ENCODE data around the gene DVL2.

GRCh38 chr17:7281074-7281952 lies 47.0 kb upstream of the DVL2 start, which contains the start of gene SLC2A4:
- TF ChIP-seq ISX (CRISPR knock-in tag; conservative IDR thresholded peaks at IDR 0.05), result no peak
- no peak for TF ChIP-seq ZNF414 (CRISPR knock-in tag; IDR thresholded peaks at IDR 0.05)
- no peak for TF ChIP-seq AHDC1 (CRISPR knock-in tag; IDR thresholded peaks at IDR 0.05; ENCODE audit: borderline replicate concordance)
- TF ChIP-seq RNF2 (conservative IDR thresholded peaks at IDR 0.05; ENCODE audit: low read depth), result no peak

Data from HepG2 (cell line).